Stimulated activated CD8-positive, alpha-beta memory T cell treated with anti-CD3 and anti-CD28 coated beads, Interleukin-2, amount 100 ng/mL, for 48 hours (primary cell): Measurements from ENCODE around the gene ELL2.
"Not testable (repeated sequence)": the region's sequence is repeated elsewhere in the genome, so short reads cannot be mapped to it uniquely, and the experiment has no call there.

Source experiments
- DNase-seq, 2 donors: peaks; one replicate each; pipeline ENCODE4 v3.0.0-alpha.2; 2020; ENCODE audit warnings: low read depth in 2 of 2

Gene ELL2

DNA sequence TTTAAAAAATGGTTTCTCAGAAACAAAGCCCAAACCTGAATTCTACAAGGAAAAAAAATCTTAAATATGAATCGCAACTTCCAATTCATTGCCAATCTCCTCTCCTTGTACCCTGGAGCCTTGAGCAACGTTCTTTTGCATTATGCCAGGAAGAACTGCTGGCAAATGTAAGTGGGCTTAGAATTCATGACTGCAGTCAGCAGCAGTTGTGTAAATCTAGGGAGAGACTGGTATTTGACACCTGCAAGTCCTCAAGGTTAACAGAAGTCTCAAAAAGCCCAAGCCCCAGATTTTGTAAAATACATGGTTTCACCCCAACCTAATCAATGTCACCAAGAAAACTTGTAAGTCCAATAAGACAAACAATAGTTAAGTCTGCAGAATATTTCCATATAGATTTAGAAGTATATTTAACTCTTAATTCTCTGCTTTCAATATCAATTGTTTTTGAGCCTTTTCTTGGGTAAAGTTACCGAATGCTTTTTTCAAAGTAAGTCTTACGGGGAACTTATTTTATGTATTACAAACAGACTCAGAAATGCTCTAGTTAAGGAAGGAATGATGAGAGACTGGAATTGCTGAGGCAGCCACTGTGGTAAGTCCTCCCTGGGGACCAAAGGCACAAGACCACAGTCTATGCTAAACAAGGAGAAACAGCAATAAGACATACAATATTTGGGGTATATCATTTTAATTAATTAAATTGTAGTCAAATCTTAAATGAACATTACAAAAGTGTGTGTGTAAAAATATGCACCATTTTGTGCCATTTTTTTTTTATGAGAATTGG, 31.3 kb downstream of the ELL2 start:
- no peak for DNase-seq

DNA sequence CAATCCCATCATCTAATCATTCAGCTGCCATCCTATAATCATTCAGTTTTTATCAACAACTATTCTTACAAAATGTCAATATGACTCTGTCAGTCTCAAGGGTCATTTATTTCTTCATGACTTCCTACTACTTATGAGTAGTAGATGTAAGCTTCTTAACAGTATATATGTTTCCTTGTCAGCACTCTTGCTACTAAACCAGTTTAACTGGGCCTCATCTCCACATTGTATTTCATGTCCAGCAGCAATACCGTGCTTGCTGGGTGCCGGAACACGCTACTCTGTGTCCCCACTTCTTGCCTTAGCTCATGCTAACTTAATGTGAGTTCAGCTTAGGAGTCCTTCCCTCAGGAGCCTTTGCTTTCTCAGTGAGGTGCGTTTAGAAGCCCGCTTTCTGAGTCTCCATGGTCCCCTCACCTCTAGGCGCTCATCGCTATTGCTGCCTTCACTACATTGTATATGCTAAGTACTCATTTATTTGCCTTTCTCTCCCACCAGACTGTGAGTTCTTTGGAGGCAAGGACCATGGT, 32.9 kb downstream of the ELL2 start:
- no peak for DNase-seq

DNA sequence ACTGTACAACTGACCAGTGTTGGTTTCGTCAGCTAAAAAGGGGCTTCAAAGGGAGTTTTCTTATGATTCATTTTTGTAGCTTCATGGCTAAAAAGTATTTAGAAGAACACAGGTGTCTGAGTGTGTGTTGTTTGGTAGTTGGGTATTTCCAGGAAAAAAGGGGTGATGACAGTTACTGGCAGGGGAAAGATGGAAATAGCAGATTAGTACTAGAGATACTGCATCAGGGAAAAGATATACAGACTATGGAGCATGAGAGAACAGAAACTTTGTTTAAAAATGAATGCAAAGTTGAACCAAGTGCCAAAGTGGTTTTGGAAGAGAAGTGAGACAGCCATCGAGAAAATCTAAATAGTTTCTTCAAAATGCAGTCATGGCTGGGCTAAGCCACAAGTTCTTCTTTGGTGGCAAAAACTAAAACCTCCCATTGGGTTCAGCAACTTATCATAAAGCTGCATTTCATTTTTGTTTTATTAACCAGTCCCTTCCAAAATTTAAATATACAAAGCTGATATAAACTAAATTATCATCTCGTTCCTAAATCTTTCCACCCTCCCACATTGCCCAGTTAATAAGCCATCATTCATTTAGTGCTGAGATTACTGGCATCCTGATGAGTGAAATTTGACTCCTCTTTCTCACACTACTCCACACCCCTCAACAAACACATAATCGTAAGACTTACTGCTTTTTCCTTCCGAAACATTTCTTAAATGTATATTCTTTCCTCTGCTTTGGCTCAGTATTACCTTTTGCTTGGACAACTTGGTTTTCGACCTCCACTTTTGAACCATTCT, 33.5 kb downstream of the ELL2 start:
- DNase-seq = no peak

DNA sequence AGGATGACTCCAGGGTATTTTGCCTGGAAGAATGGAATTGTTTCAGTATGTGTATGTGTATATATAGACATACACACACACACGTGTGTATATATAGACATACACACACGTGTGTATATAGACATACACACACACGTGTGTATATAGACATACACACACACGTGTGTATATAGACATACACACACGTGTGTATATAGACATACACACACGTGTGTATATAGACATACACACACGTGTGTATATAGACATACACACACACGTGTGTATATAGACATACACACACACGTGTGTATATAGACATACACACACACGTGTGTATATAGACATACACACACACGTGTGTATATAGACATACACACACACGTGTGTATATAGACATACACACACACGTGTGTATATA, 34.4 kb downstream of the ELL2 start:
- not testable (repeated sequence) for DNase-seq

DNA sequence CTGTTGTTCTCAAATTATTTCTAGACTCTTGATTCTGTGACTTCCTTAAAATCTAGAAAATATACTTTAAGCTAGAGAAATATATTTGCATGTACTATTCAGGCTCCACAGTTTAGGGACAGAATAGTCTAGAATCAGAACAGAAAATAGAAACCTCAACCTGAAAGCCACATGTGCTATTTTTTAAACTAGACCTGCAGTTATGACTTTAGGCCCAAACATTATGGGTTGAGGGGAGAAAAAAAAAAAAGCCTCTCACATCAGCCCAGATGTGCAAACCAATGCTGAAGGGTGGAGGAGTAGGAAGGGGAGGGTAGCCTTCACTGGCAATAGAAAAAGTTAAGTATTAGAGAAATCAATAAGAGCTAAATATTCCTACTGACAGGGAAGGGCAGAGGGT, 35.7 kb downstream of the ELL2 start:
- DNase-seq = no peak

DNA sequence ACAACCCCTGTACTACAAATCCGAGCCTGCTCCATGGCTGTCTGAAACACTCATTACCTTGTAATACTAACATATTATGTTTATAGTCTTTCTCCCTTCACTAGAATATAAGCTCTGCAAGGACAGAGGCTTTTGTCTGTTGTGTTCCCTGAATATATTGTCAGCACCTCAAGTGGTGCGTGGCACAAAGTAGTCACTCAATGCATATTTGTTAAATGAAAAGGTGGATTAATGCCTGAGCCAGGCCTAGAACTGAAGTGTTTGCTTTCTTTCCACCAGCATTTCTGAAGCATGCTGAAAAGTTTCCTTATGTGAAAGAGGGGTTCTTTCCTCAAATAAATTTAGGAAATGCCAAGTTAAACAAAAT, 36.3 kb downstream of the ELL2 start:
- DNase-seq = no peak

DNA sequence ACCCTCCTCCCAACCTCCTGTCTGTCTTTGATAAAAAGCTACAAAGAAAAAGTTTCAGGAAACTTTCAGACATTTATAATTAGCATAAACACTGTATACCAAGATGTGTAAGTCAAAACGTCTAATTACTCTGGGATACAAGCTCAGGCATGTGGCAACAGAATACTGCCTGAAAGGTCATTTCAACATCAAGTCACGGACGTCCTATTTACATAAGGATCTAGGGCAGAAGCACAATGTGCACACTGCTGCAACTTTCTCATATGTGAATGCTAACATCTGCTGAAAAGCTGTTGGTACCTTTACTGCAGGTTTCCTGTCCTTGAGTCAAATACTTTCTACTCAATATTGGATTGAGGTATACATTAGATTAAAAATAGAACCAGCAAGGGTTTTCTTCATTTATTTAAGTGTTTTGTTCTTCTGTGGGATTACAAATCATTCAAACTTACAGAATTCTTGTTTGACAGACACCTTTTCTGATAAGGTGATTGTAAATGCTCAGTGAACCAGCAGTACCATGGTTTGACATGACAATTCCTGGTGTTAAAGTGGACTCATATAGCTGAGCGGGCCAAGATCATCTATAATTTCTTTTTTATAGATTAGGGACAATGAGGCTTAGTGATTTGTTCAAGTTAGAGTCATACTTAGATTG, 36.8 kb downstream of the ELL2 start:
- no peak for DNase-seq

DNA sequence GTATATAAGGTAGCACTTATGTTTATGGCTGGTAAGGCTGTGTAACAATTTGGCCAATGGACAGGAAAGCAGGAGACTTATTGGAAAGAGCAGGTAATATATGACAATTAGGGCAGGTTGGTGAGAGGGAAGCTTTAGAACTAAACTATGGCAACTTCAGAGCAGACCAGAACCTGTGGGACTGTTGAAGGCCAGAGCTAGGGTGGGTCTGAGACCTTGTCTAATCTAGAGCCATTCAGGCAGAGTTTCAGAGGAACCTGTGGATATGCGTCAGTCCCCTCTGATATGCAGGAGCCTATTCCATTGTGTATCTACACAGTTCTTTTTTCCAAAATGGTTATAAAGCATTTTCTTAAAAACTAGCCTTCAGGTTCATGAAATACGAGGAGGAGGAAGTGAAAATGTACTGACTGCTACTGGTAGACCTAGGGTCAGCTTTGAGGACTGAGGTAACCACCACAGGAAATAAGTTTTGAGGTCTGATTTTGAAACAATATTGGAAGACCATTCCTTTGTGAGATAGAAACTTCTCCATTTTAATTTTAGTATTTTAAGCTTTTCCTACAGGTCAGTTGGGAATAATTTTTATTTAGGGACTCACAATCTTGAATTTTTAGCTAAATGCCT, 37.6 kb downstream of the ELL2 start:
- DNase-seq = no peak

DNA sequence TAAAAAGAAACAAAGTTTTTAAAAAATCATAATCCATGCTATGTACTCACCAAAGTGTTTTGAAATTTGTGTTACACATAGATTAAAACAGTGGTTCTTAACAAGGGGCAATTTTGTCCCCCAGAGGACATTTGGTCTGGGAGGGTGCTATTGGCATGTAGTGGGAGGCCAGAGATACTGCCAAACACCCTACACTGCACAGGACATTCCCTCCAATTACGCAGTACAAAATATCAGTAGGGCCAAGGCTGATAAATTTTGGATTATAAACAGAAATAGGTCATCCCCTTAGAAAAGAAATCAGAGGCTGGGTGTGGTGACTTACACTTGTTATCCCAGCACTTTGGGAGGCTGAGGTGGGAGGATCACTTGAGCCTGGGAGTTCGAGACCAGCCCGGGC, 38.9 kb downstream of the ELL2 start:
- DNase-seq = no peak

DNA sequence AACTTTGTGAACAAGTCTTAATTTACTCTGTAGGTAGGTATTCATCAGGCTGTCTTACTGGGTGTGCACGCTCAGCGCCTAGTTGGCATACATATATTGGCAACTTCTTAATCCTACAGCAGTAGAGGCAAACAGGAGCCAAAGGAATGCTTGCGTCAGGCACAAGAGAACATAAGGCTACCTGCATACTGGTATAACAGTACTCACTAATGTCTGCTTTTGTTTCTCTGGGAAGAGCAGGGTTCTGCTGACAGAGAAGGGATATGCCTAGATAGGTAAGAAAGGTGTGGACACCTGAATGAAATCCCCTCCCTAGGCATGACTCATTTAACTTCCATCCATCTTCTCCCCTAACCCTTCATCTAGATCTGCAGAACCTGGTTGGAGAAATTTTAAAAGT, 40.1 kb downstream of the ELL2 start:
- DNase-seq = no peak

DNA sequence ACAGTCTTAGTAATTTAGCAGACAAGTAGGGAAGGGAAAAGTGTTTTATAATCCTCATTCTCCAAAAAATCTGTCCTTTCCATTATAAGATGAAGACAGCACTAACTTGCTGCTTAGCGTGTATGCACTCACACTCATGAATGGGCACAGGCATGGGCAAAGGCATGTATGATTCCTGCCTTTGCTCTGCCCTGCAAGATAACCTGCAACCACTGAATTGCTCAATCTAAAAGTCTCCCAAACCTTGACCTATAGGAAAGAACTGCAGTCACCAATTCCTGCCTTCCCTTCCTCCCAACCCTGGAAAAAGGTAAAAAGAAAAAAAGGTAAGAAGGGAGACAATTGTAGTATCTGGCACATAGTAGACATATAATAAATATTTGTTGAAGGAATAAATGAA, 40.8 kb downstream of the ELL2 start:
- DNase-seq = no peak

DNA sequence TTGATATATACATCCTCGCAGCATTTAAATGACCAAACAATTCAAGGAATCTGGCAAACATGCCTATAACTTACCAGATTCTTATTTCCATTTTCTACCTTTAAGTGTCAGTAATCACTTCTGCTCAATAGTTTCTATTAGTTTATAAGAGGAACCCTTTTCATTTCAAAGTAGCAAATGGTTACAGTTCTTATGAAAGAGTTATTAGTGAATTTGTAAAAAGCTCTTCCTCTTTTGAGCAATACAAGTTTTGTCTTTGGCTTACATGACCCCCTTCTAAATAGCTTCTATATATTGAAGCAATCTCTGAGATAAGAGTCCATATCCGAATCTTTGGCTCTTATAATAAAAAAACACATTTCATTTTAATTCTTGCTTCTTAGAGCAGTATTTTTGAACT, 42.0 kb downstream of the ELL2 start:
- DNase-seq = no peak

DNA sequence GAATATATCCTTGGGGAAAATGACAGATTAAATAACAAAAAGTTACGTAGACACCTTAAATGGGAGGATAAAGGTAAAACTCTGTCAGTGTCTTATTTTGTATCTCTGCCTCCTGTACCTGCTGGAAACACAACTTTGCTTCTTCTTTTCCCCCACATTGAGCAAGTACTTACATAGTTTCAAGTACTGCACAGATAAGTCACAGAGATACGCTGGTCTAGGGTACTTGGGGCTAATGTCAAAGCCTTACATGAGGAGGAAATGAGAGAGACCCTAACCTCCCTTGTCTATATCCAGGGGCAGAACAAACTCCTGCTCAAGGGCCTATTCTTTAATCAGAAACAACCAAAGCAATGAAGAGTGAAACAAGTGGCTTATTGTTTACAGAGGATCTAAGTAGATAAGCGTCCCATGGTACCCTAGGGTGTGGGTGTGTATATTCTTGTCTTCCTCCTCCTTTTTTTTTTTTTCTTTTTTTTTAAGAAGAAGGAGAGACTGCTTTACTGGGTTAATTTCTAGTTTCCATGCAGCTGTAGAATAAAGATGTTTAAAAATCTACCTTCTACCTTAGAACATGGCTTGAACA, 43.1 kb downstream of the ELL2 start:
- no peak for DNase-seq

DNA sequence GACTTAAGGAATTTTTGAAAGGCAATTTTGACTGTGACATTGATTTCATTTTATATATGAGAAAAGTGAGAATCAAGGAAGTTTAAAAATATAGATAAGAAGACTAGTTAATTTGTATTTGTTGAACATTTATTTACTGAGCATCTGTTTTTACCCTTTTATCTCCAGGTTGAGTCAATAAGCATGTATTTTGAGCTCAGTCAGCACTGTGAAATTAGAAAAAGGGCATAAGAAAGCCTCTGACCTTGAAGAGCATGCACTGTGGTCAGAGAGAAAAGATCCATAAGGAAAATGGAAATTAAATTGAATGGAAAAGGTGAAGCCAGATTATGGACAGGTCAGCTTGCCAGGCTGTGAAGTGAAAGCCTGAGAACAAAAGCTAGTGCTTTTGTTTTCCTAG, 44.4 kb downstream of the ELL2 start:
- DNase-seq = no peak

DNA sequence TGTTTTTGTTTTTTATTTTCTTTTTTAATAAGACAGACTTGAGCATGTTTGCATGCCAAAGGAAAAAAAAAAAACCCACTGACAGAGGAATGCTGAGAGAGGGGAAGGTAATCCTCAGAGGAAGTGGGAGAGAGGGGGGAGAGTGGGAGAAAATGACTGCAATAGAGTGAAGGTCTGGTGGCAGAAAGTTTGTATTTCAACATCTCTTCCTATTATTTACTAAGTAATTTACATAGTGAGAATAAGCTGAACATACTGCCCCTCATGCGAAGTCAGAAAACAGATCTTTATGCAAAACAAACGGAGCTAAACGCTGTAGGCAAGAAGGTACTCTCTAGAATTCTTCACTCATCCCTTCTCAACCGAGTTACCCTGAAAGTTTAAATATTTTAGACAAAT, 45.0 kb downstream of the ELL2 start:
- no peak for DNase-seq

DNA sequence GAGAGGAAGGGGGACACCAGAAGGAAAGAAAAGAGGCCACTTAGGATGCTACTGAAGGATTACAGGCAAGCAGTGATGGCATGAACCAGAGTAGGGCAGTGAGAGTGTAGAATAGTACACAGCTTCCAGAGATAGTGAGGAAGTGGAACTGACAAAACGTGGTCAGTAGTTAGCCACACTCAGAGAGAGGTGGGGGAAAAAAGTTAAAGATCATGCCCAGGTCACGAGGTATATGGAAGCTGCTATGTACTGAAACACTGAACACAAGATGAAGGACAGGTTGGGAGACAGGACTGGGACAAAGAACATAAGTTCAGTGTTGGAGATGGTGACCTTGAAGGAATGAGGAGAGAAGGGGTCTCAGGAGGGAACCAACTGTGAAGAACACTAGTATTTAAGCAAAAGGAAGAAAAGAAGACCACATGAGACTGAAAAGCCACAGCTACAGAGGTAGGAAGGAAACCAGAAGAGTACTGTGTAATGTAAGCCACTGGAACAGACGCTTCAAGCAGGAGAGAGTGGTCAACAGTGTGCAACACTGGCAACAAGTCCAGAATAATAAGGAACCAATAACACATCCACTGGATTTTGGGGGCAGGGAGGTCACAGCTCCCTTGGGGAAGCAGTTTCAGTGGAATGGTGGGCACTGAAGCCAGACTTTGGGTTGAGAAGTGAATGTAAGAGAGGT, 45.5 kb downstream of the ELL2 start:
- DNase-seq = no peak

DNA sequence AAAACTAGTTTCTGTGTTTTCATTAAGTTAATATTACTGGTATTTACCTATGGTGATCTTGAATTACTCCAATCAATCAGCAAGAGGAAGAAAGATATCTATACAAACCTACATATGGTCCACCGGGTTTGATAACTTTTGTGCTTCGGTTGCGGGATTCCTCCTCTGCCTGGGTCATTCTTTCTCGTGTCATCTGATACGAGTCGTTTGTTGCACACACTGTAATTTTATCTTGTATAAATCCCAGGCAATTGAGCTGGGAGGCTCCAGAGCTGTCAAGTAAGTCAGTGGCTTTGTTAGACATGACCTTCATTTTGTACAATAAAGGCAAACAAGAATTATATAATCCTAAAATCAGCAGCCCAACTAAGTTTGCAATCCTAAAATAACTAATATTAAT, 48.0 kb downstream of the ELL2 start:
- no peak for DNase-seq

DNA sequence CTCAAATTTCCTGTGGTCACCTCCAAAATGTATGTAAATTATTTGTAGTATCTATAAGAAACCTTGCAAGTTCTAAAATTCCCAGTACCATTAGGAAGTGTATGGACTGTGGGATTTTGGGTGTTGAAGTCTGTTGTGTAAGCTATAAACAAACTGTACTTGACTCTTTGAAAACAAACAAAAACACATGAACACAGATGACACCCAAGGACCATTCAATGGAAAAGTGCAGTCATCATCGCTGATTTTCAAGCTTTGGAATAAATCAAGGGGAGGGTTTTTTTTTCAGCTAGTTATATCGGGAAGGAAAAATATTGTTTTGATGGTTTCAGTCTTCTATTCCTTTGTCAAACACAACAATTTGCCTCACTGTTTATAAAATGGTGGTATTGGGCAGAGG, 49.6 kb downstream of the ELL2 start:
- DNase-seq = no peak

DNA sequence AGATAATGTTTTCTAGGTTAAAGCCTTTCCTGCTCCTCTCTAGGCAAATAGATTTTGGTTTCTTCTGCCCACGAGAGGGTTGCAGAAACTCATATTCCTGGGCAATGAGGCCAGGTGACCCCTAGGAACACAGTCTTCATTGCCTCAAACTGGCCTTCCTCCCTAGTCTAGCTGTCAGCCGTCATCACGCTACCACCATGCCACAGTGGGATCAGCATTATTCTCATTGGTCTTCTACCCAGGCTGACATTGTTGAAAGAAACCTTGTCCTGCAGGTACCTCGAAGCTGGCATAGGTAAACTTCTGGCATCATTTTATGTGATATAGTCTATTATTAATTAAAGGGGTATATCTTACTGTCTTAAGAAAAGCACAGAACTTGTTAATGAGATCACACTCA, 51.1 kb downstream of the ELL2 start:
- no peak for DNase-seq

DNA sequence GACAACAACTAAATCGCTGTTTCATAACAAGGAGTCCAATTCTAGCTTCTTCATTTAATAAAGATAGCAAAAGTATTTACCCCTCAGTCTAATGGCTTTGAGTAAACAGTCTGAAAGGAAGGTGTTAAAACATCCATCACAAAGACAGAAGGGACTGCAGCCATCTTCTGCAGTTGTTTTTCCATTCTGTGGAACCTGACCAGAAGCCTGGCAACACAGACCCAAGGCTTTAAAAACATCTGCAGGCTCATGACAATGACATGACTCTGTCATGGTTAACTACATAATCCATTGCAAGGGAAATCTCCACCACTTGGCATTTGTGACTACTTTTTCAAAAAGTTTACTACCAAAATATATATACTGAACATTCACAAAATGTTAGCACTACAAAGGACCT, 51.9 kb downstream of the ELL2 start:
- DNase-seq = no peak

DNA sequence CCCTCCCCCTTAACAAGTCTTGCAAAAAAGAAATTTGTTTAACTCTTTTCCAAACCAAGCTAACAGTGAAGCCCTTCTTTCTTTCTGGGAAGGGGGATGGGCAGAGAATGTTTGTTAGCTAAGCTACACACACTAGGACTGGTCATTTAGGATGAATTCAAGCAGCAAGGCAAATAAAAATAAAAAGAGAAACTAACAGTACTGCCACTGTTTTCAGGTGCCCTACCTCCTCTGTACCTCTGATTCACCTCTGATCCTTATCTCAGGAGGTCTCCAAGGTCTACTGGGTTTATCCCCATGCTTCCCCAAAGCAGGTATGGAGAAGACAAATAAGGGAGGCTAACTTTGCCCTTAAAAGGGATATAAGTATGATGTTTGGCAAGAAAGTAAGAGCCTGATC, 52.9 kb downstream of the ELL2 start:
- DNase-seq = no peak
